Sigmoid colon (tissue), 7 donors: ENCODE results near the gene GFPT1. TPM values are rescaled to one million over a fixed set of nuclear protein-coding genes. Genes with fewer than 3 reads are reported as not detected.

Source experiments
- DNase-seq: peaks from one replicate; pipeline ENCODE4 v3.0.0-alpha.2; 2019
- H3K27ac ChIP-seq, 4 donors: fragments of 200-600 bp; sonication (generic); one replicate each; pipeline ENCODE4 v1.5.1; 2016 to 2019; ENCODE audit warnings: mild to moderate bottlenecking in 1 of 4
- H3K27me3 ChIP-seq, 3 donors: fragments of 200-600 bp; sonication (generic); one replicate each; pipeline ENCODE4 v1.5.1; 2019; ENCODE audit warnings: mild to moderate bottlenecking in 1 of 3
- H3K36me3 ChIP-seq, 4 donors: fragments of 200-600 bp; sonication (generic); one replicate each; pipeline ENCODE4 v1.5.1; 2016 to 2019
- H3K4me1 ChIP-seq, 4 donors: fragments of 200-600 bp; sonication (generic); one replicate each; pipeline ENCODE4 v1.5.1; 2017 to 2019
- H3K4me3 ChIP-seq, 4 donors: fragments of 200-600 bp; sonication (generic); one replicate each; pipeline ENCODE4 v1.5.1; 2017 to 2019; ENCODE audit warnings: mild to moderate bottlenecking in 2 of 4, moderate library complexity in 1 of 4
- H3K9me3 ChIP-seq, 4 donors: fragments of 200-600 bp in 3 of 4; sonication (generic) in 3 of 4; one replicate each; pipeline versions ENCODE4 v1.5.1 to v1.6.1; 2013 to 2019
- EP300 ChIP-seq, 4 donors: sonication (generic); formaldehyde crosslinking; IDR thresholded peaks; one replicate each; pipeline ENCODE4 v1.6.1; 2017; ENCODE audit warnings: antibody characterized with exemption in 4 of 4
- POLR2A ChIP-seq, 2 donors: fragments of 450-650 bp; IDR thresholded peaks; one replicate each; pipeline ENCODE4 v1.6.1; 2016; ENCODE audit warnings: antibody characterized with exemption in 2 of 2, mild to moderate bottlenecking in 2 of 2, moderate library complexity in 2 of 2
- POLR2AphosphoS5 ChIP-seq, 4 donors: sonication (generic); formaldehyde crosslinking; IDR thresholded peaks; one replicate each; pipeline ENCODE4 v1.6.1; 2017; ENCODE audit warnings: antibody characterized with exemption in 4 of 4
- WGBS, 2 donors: extraction: QIAGEN DNeasy Blood & Tissue Kit; methylation state at CpG; one replicate each; pipeline ENCODE4 v1.1.7; 2013; 5-methylcytosine and 5-hydroxymethylcytosine counted together
- intact Hi-C: fragments of 100-400 bp; cut with DNase I; formaldehyde crosslinking; loops from one replicate; pipeline ENCODE4 v1.15.1; 2023
- polyA plus RNA-seq, 3 donors: library from polyadenylated mRNA; stranded (reverse); fragments of 200-250 nt; gene quantifications; one replicate each; pipeline ENCODE4 v1.2.3, GENCODE V29; 2013
- total RNA-seq, 4 donors: library from RNA; depleted of rRNA; stranded (reverse); fragments of >200 nt; gene quantifications; one replicate each; pipeline ENCODE4 v1.1.0, GENCODE V29; 2016
- TF ChIP-seq, protein P1 (sequence below), 4 experiments: fragments of 450-650 bp in 3 of 4; fragments of 200-600 bp in 1 of 4; IDR thresholded peaks; one replicate each; pipeline ENCODE4 v1.5.1; 2016 to 2019; ENCODE audit warnings: antibody characterized with exemption in 4 of 4, mild to moderate bottlenecking in 3 of 4, moderate library complexity in 2 of 4
- donor health status: healthy with polysubstance abuse.
- donor health status: Bipolar disorder and iron deficiency.
- donor health status: healthy.

Gene GFPT1
- total and polyA plus RNA-seq, 7 donors, result 14.5 to 45.5 (median 24.4) TPM

DNA sequence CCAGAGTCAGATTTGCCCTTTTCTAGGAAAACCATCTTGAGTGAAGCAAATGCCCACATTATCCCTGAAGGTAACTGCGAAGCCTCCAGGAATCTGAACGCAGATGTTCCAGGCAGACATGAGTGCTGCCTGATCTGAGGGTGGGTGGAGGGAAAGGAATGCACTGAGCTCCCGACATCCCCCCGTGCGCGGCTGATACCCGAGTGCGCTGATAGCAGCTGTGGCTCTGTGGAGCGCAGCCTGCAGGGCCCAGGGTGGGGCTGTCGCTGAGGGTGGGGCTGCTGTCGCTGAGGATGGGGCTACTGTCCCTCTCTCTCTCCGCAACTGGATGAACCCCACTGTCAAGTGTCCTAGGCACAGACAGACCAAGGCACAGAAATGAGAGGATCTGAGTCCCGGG is 82.4 kb downstream of the GFPT1 start:
- 86 to 89% methylated on average over 13 of the region's 13 CpGs for WGBS, 2 donors
- H3K27ac ChIP-seq, result no peak overlapping the region
- no peaks in the 10 kb centered on the region for H3K36me3 ChIP-seq
- peaks cover 0 to 42% (median 30%) of the 10 kb centered on the region in 4 donors for H3K4me1 ChIP-seq
- H3K4me3 ChIP-seq, result no peak overlapping the region
- intact Hi-C loops, result loop anchor here (2.0 to 5.0 kb wide), 5 partner anchors 52 to 362 kb away; no protein-coding TSS in a partner anchor
- no peaks in the 10 kb centered on the region for H3K27me3 ChIP-seq
- DNase-seq, result no peak
- peaks cover 0 to 3% (median 0%) of the 10 kb centered on the region in 4 donors for H3K9me3 ChIP-seq
- TF ChIP-seq POLR2AphosphoS5 (IDR thresholded peaks at IDR 0.05) (no peak), EP300 (IDR thresholded peaks at IDR 0.05) (no peak), POLR2A (IDR thresholded peaks at IDR 0.05) (no peak)
- TF ChIP-seq, protein P1, sequence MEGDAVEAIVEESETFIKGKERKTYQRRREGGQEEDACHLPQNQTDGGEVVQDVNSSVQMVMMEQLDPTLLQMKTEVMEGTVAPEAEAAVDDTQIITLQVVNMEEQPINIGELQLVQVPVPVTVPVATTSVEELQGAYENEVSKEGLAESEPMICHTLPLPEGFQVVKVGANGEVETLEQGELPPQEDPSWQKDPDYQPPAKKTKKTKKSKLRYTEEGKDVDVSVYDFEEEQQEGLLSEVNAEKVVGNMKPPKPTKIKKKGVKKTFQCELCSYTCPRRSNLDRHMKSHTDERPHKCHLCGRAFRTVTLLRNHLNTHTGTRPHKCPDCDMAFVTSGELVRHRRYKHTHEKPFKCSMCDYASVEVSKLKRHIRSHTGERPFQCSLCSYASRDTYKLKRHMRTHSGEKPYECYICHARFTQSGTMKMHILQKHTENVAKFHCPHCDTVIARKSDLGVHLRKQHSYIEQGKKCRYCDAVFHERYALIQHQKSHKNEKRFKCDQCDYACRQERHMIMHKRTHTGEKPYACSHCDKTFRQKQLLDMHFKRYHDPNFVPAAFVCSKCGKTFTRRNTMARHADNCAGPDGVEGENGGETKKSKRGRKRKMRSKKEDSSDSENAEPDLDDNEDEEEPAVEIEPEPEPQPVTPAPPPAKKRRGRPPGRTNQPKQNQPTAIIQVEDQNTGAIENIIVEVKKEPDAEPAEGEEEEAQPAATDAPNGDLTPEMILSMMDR (IDR thresholded peaks at IDR 0.05), result no peak

- peaks cover 0 to 3% (median 0%) of the 10 kb centered on the region in 4 donors for H3K9me3 ChIP-seq
- intact Hi-C loops, result no loop called here
- H3K36me3 ChIP-seq, result no peaks in the 10 kb centered on the region
- no peak for DNase-seq
- H3K27ac ChIP-seq, result no peak overlapping the region
- WGBS, 2 donors, result 73 to 88% methylated on average over 3 of the region's 3 CpGs
- peaks cover 0 to 14% (median 1%) of the 10 kb centered on the region in 4 donors for H3K4me1 ChIP-seq
- no peak overlapping the region for H3K4me3 ChIP-seq
- no peaks in the 10 kb centered on the region for H3K27me3 ChIP-seq
- TF ChIP-seq POLR2AphosphoS5 (IDR thresholded peaks at IDR 0.05) (no peak), EP300 (IDR thresholded peaks at IDR 0.05) (no peak), POLR2A (IDR thresholded peaks at IDR 0.05) (no peak)
- TF ChIP-seq, protein P1 (IDR thresholded peaks at IDR 0.05), result no peak
These were observed 86.4 kb downstream of the GFPT1 start for GRCh38 chr2:69300650-69301049.

- peaks cover 0 to 3% (median 0%) of the 10 kb centered on the region in 4 donors for H3K9me3 ChIP-seq
- intact Hi-C loops, result no loop called here
- peaks cover 0 to 12% (median 0%) of the 10 kb centered on the region in 4 donors for H3K4me1 ChIP-seq
- no peak for DNase-seq
- 53 to 59% methylated on average over 4 of the region's 4 CpGs for WGBS, 2 donors
- no peaks in the 10 kb centered on the region for H3K27me3 ChIP-seq
- TF ChIP-seq, protein P1 (IDR thresholded peaks at IDR 0.05), result no peak
- TF ChIP-seq POLR2A (IDR thresholded peaks at IDR 0.05) (no peak), POLR2AphosphoS5 (IDR thresholded peaks at IDR 0.05) (no peak), EP300 (IDR thresholded peaks at IDR 0.05) (no peak)
- no peaks in the 10 kb centered on the region for H3K36me3 ChIP-seq
- H3K27ac ChIP-seq, result no peak overlapping the region
- H3K4me3 ChIP-seq, result no peak overlapping the region
These were observed 87.1 kb downstream of the GFPT1 start for GRCh38 chr2:69299772-69300516.

DNA sequence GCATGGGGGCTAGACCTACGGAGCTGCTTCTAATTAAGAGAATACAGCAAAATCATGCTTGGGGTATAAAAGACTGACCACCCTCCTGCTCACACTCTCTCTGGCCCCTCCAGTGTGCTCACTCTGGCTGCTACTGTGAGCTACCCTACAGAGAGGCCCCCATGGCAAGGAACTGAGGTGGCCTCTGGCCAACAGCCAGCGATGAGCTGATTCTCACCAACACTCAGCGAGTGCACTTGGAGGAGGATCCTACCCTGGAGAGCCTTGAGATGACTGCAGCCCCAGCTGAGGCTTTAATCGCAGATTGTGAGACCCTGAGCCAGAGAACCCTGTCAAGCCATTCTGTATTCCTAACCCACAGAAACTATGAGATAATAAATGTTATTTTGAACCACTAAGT is 88.2 kb downstream of the GFPT1 start:
- Histone ChIP-seq H3K36me3 (no peaks in the 10 kb centered on the region), H3K27me3 (no peaks in the 10 kb centered on the region), H3K4me1 (peaks cover 0 to 12% (median 0%) of the 10 kb centered on the region in 4 donors), H3K4me3 (no peak overlapping the region), H3K27ac (peak overlapping the region in 1 of 4 donors; percentile 18), H3K9me3 (no peaks in the 10 kb centered on the region)
- TF ChIP-seq POLR2AphosphoS5 (IDR thresholded peaks at IDR 0.05) (no peak), EP300 (IDR thresholded peaks at IDR 0.05) (no peak), POLR2A (IDR thresholded peaks at IDR 0.05) (no peak)
- TF ChIP-seq, protein P1 (IDR thresholded peaks at IDR 0.05), result no peak
- intact Hi-C loops, result no loop called here
- 79 to 89% methylated on average over 4 of the region's 4 CpGs for WGBS, 2 donors
- DNase-seq, result no peak
